ENCODE measurements around the gene TEX26. TPM values are rescaled to one million over a fixed set of nuclear protein-coding genes. Genes with fewer than 3 reads are reported as not detected.

TEX26 gene
- total and polyA plus RNA-seq, 12 donors: 0.10 to 1.1 (median 0.51) TPM; not detected in 8

DNA sequence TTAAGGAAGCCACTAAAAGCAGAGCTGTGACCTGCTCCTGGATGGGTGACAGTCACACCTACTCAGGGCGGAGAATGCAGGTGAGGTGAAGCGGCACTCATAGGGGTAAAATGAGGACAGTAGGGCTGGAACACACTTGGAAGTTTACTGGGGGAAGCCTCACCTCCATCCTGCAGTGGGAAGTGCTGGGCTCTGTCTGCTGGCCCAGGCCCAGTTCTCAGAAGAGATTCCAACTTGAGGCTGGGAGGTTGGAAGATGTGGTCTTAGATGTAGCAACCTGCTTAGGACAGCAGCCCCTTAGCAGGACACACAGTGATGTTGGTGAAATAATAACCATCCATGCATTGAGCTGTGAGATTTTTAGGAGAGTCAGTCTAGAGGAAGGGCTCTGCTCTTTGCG, 21.8 kb upstream of the TEX26 start:
- WGBS, 4 donors: 76 to 95% (median 92%) methylated on average over 3 of the region's 3 CpGs
- intact Hi-C loops (cut with DNase I): no loop called here
- DNase-seq: no peak
- Histone ChIP-seq H3K36me3 (replicated peaks in 1 of 2) (no peaks in the 10 kb centered on the region), H3K27me3 (peaks cover 10% of the 10 kb centered on the region), H3K4me1 (replicated peaks in 1 of 2) (peaks cover 0 to 24% of the 10 kb centered on the region in 2 donors), H3K4me3 (no peak overlapping the region), H3K27ac (no peak overlapping the region), H3K9me3 (replicated peaks in 1 of 3) (no peaks in the 10 kb centered on the region)
- no peak for TF ChIP-seq CTCF (IDR thresholded peaks at IDR 0.05)
- no peak for TF ChIP-seq POLR2A (IDR thresholded peaks at IDR 0.05)

DNA sequence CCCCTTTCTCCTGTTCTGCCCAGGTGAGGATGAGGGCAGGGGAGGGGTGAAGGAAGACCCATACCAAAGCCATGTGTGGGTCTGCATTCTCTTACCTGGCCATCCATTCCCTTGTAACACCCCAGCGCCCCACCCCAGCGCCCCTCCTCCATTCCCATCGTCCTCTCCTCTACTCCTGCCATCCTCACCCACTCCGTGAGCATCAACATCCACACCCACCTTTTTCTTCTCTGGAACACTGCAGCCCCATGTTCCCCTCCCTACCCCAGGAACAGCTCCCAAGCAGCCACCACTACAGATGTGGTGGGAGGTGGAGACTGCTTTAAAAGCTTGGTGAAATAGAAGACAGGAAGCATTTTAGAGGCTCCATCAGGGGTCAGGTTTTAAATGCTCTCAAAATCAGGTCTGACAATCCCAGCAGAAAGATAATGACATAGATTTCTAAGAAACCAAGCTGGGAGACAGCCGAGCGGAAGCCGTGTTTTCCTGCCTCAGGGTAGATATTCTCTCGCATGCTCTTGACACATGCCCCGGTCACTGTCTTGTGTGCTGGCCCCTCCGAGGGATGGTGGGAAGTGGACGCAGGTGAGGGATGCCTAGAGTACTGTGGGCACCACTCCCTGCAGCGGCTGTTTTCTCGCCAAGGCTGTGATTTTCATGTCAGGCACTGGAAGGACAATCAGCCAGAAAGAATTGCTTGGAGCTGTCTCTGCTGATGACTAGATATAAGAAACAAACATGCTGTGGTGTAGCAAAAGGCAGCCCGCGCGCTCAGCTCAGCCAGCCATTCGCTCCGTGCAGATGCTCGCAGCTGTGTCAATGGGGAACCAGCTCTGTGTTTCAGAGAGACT, 16.5 kb upstream of the TEX26 start:
- Histone ChIP-seq H3K4me1 (replicated peaks in 1 of 2) (no peaks in the 10 kb centered on the region), H3K27me3 (no peaks in the 10 kb centered on the region), H3K36me3 (replicated peaks in 1 of 2) (no peaks in the 10 kb centered on the region), H3K4me3 (no peak overlapping the region), H3K9me3 (replicated peaks in 1 of 3) (no peaks in the 10 kb centered on the region), H3K27ac (no peak overlapping the region)
- no peak for TF ChIP-seq CTCF (IDR thresholded peaks at IDR 0.05)
- no peak for TF ChIP-seq POLR2A (IDR thresholded peaks at IDR 0.05)
- intact Hi-C loops (cut with DNase I): no loop called here
- WGBS, 4 donors: 71 to 83% (median 80%) methylated on average over 16 to 19 of the region's 19 CpGs
- no peak for DNase-seq

DNA sequence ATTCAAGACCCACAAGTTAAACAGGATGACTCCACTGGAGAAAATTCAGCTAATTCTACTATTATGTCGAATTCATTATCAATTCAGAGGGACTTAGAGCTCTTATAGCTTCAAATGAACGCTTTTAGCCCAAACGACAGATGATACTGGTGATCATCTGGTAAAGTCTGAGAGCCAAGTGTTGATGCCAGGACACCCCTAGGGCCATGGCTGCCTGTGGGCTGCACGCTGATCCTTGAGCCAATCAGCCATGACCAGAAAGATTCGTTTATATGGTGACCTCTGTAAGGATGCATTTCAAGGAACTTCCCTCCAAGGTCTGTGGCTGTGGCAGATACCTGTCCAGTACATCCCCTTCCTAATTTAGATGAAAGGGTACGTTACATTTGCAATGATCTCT, 15.5 kb upstream of the TEX26 start:
- H3K27ac ChIP-seq: no peak overlapping the region
- no peaks in the 10 kb centered on the region for H3K4me1 ChIP-seq (replicated peaks in 1 of 2)
- intact Hi-C loops (cut with DNase I): no loop called here
- H3K36me3 ChIP-seq (replicated peaks in 1 of 2): no peaks in the 10 kb centered on the region
- H3K27me3 ChIP-seq: no peaks in the 10 kb centered on the region
- no peak for DNase-seq
- WGBS, 4 donors: 82 to 87% (median 85%) methylated on average over 6 of the region's 6 CpGs
- H3K4me3 ChIP-seq: no peak overlapping the region
- no peaks in the 10 kb centered on the region for H3K9me3 ChIP-seq (replicated peaks in 1 of 3)
- TF ChIP-seq CTCF (IDR thresholded peaks at IDR 0.05): no peak
- no peak for TF ChIP-seq POLR2A (IDR thresholded peaks at IDR 0.05)

- H3K9me3 ChIP-seq (replicated peaks in 1 of 3): no peaks in the 10 kb centered on the region
- H3K4me3 ChIP-seq: no peak overlapping the region
- no peaks in the 10 kb centered on the region for H3K36me3 ChIP-seq (replicated peaks in 1 of 2)
- intact Hi-C loops (cut with DNase I): no loop called here
- no peak for DNase-seq
- no peak for TF ChIP-seq POLR2A (IDR thresholded peaks at IDR 0.05)
- no peak for TF ChIP-seq CTCF (IDR thresholded peaks at IDR 0.05)
- H3K27ac ChIP-seq: no peak overlapping the region
- WGBS, 4 donors: 75 to 81% (median 79%) methylated on average over 6 of the region's 6 CpGs
- no peaks in the 10 kb centered on the region for H3K27me3 ChIP-seq
- H3K4me1 ChIP-seq (replicated peaks in 1 of 2): no peaks in the 10 kb centered on the region
These were observed 13.6 kb upstream of the TEX26 start for GRCh38 chr13:30918662-30919405.

Measured in adrenal gland (tissue), 12 donors.